GM12872 (cell line): ENCODE measurements around the gene TAF7L.

Experiments used
- TF ChIP-seq, protein P1 (sequence below): IDR thresholded peaks from 3 replicates; pipeline ENCODE4 v1.5.1; 2011; ENCODE audit warnings: low read depth, mild to moderate bottlenecking, low read length, moderate library complexity; ENCODE audit not compliant: insufficient read depth

TAF7L gene

DNA sequence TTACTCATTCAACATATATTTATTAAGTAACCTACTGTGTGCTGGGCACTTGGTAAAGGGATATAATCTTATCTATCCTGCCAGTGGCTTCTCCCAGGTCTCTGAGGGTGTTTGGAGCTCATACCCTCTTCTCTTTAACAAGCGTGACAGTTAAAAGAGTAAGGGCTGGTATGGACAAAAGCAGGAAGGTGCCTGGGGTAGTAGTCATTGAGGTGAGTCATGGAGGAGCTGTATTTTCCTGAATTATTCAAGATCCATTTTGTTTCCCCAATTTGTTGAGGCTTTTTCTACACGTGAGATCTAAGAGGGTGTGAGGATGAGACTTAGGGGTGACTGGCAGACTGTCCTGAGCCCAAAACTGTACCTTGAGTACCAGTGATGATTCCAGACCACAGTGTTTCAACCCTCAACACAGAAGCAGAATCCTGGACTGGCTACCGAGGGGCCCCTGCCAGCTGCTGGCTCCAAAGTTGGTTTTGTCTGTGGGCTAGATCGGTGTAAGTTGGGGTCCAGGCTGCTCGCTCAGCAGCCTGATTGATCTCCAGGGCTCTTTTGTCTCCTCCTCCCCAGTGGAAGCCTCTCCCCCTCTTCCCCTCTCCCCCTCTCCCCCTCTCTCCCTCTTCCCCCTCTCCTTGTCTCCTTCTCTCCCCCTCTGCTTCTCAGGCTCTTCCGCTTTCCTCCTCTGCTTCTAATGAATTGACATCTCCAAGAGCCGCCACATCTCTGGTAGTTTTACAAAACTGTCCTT, 71.8 kb downstream of the TAF7L start, which contains the start of gene DRP2:
DRP2 (plus strand) TSS at position 671 of the 748 bp plus-strand sequence. CDS start 11,862 bp downstream, outside the sequence.
- TF ChIP-seq, protein P1, sequence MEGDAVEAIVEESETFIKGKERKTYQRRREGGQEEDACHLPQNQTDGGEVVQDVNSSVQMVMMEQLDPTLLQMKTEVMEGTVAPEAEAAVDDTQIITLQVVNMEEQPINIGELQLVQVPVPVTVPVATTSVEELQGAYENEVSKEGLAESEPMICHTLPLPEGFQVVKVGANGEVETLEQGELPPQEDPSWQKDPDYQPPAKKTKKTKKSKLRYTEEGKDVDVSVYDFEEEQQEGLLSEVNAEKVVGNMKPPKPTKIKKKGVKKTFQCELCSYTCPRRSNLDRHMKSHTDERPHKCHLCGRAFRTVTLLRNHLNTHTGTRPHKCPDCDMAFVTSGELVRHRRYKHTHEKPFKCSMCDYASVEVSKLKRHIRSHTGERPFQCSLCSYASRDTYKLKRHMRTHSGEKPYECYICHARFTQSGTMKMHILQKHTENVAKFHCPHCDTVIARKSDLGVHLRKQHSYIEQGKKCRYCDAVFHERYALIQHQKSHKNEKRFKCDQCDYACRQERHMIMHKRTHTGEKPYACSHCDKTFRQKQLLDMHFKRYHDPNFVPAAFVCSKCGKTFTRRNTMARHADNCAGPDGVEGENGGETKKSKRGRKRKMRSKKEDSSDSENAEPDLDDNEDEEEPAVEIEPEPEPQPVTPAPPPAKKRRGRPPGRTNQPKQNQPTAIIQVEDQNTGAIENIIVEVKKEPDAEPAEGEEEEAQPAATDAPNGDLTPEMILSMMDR: no peak
